ENCODE results near the gene CADM2. TPM values are rescaled to one million over a fixed set of nuclear protein-coding genes. Genes with fewer than 3 reads are reported as not detected.

Gene CADM2
- total RNA-seq, 1 experiment from 2014 or later, result not detected

- H4K20me1 ChIP-seq (ENCODE audit: insufficient read depth), result no peaks in the 10 kb centered on the region
- H3K9ac ChIP-seq (ENCODE audit: low read length), result no peak overlapping the region
- H3K79me2 ChIP-seq (ENCODE audit: insufficient read depth, low read length), result no peaks in the 10 kb centered on the region
- ChIA-PET CTCF (no interaction called here), RAD21 (ENCODE audit: low non-redundant PET in 1 of 2, low total read pairs in 2 of 2, uncharacterized antibody in 2 of 2, unreplicated experiment in 2 of 2) (no interaction called here), POLR2A (no interaction called here)
- no peak overlapping the region for H3K4me2 ChIP-seq (ENCODE audit: low read length)
- no TSS peak for BruUV-seq (replicated peaks)
- H2AFZ ChIP-seq (ENCODE audit: low read depth, low read length, poor library complexity, severe bottlenecking), result no peak overlapping the region
- no peak for TF ChIP-seq CEBPB (IDR thresholded peaks at IDR 0.05; ENCODE audit: low read depth)
- no peaks in the 10 kb centered on the region for H3K27me3 ChIP-seq (ENCODE audit: insufficient read depth, low read length)
- H3K4me3 ChIP-seq (replicated peaks in 1 of 2; ENCODE audit: low read depth in 1 of 2, low read length in 2 of 2), result no peak overlapping the region
- H3K9me2 ChIP-seq (ENCODE audit: insufficient read depth), result no peaks in the 10 kb centered on the region
- H3K27ac ChIP-seq (ENCODE audit: low read depth, low read length), result no peak overlapping the region
- DNase-seq (ENCODE audit: low read depth, low spot score) (no peak), ATAC-seq (no peak)
- no peaks in the 10 kb centered on the region for H3K36me3 ChIP-seq (ENCODE audit: control insufficient read depth in 1 of 2, insufficient read depth in 2 of 2, low read length in 2 of 2)
- intact Hi-C loops (cut with micrococcal nuclease), result no loop called here
- peaks cover 8 to 14% of the 10 kb centered on the region in 2 experiments; a peak in 3 of 4 replicates for H3K9me3 ChIP-seq (ENCODE audit: control insufficient read depth in 1 of 2, insufficient read depth in 1 of 2, low read depth in 1 of 2, low read length in 2 of 2)
- H3K4me1 ChIP-seq (ENCODE audit: control insufficient read depth in 1 of 2, insufficient read depth in 2 of 2, low read length in 2 of 2), result no peaks in the 10 kb centered on the region
Measured at GRCh38 chr3:85475346-85475745, 516.6 kb downstream of the CADM2 start.

DNA sequence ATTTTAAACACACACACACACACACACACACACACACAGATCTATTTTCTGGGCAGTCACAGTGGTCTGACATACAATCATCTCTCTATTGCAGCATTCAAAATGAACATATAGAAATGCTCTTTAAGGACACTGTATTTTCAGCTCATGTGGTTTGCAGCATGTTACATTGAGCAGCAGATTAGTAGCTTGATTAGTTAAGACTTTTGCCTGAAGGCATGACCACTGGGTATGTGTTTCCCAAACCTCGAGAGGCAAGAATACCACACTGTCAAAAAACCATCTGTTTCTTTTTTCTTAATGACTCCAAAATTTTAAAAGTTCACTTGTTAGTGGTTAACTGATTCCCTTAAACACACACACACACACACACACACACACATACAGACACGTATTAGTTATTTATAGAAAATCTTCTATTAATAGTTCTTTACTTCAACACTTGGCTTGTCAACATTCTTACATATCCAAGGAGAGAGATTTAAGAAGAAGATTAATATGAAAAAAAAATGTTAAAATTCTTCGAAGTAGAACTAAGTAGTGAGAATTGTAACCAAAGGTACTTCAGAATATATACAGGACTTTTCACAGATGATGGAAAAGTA is 518.2 kb downstream of the CADM2 start:
- Histone ChIP-seq H4K20me1 (ENCODE audit: insufficient read depth) (no peaks in the 10 kb centered on the region), H3K4me1 (ENCODE audit: control insufficient read depth in 1 of 2, insufficient read depth in 2 of 2, low read length in 2 of 2) (no peaks in the 10 kb centered on the region), H3K79me2 (ENCODE audit: insufficient read depth, low read length) (no peaks in the 10 kb centered on the region), H3K4me3 (replicated peaks in 1 of 2; ENCODE audit: low read depth in 1 of 2, low read length in 2 of 2) (no peak overlapping the region), H3K9ac (ENCODE audit: low read length) (no peak overlapping the region), H2AFZ (ENCODE audit: low read depth, low read length, poor library complexity, severe bottlenecking) (no peak overlapping the region), H3K9me2 (ENCODE audit: insufficient read depth) (no peaks in the 10 kb centered on the region), H3K9me3 (ENCODE audit: control insufficient read depth in 1 of 2, insufficient read depth in 1 of 2, low read depth in 1 of 2, low read length in 2 of 2) (peaks cover 9 to 11% of the 10 kb centered on the region in 2 experiments; a peak in 3 of 4 replicates), H3K27ac (ENCODE audit: low read depth, low read length) (no peak overlapping the region), H3K27me3 (ENCODE audit: insufficient read depth, low read length) (no peaks in the 10 kb centered on the region), H3K36me3 (ENCODE audit: control insufficient read depth in 1 of 2, insufficient read depth in 2 of 2, low read length in 2 of 2) (no peaks in the 10 kb centered on the region), H3K4me2 (ENCODE audit: low read length) (no peak overlapping the region)
- TF ChIP-seq ZFX (IDR thresholded peaks at IDR 0.05) (no peak), FOSL1 (IDR thresholded peaks at IDR 0.05; ENCODE audit: low read depth) (no peak), SRF (IDR thresholded peaks at IDR 0.05; ENCODE audit: low read depth) (no peak)
- TF ChIP-seq, protein P1, sequence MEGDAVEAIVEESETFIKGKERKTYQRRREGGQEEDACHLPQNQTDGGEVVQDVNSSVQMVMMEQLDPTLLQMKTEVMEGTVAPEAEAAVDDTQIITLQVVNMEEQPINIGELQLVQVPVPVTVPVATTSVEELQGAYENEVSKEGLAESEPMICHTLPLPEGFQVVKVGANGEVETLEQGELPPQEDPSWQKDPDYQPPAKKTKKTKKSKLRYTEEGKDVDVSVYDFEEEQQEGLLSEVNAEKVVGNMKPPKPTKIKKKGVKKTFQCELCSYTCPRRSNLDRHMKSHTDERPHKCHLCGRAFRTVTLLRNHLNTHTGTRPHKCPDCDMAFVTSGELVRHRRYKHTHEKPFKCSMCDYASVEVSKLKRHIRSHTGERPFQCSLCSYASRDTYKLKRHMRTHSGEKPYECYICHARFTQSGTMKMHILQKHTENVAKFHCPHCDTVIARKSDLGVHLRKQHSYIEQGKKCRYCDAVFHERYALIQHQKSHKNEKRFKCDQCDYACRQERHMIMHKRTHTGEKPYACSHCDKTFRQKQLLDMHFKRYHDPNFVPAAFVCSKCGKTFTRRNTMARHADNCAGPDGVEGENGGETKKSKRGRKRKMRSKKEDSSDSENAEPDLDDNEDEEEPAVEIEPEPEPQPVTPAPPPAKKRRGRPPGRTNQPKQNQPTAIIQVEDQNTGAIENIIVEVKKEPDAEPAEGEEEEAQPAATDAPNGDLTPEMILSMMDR (IDR thresholded peaks at IDR 0.05 in 2 of 3, conservative IDR thresholded peaks at IDR 0.05 in 1 of 3; ENCODE audit: borderline replicate concordance in 1 of 3, insufficient read depth in 1 of 3, low read depth in 2 of 3, low read length in 2 of 3), result no peak
- TF ChIP-seq, protein P2, sequence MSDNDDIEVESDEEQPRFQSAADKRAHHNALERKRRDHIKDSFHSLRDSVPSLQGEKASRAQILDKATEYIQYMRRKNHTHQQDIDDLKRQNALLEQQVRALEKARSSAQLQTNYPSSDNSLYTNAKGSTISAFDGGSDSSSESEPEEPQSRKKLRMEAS (IDR thresholded peaks at IDR 0.05), result no peak
- no TSS peak for BruUV-seq (replicated peaks)
- ChIA-PET RAD21 (ENCODE audit: low non-redundant PET in 1 of 2, low total read pairs in 2 of 2, uncharacterized antibody in 2 of 2, unreplicated experiment in 2 of 2) (no interaction called here), CTCF (no interaction called here), POLR2A (no interaction called here)
- DNase-seq (ENCODE audit: low read depth, low spot score) (no peak), ATAC-seq (no peak)
- intact Hi-C loops (cut with micrococcal nuclease), result no loop called here
